Measurements from ENCODE around the gene NLN. TPM values are rescaled to one million over a fixed set of nuclear protein-coding genes. Genes with fewer than 3 reads are reported as not detected.

The NLN gene
- total RNA-seq, 2 experiments from 2014 or later = 1.4 to 2.5 TPM

- DNase-seq = no peak
- no peaks in the 10 kb centered on the region for H3K36me3 Mint-ChIP-seq (ENCODE audit: low read depth)
- TF ChIP-seq CTCF (IDR thresholded peaks at IDR 0.05) = no peak
- ChIA-PET CTCF (no interaction called here), POLR2A (interaction anchor here (3.2 kb wide), 1 partner anchor 63 kb away, joined by 8 read pairs; no protein-coding TSS in a partner anchor)
- no peaks in the 10 kb centered on the region for H3K9me3 Mint-ChIP-seq
- H3K27ac Mint-ChIP-seq = no peak overlapping the region
- H3K4me3 Mint-ChIP-seq = no peak overlapping the region
- H3K4me1 Mint-ChIP-seq (ENCODE audit: low read depth) = peaks cover 21% of the 10 kb centered on the region
- Histone ChIP-seq H3K36me3 (ENCODE audit: insufficient read depth, low read length) (no peaks in the 10 kb centered on the region), H3K4me1 (ENCODE audit: insufficient read depth, low read length) (peaks cover 8% of the 10 kb centered on the region), H3K27ac (ENCODE audit: low read depth in 1 of 2, low read length in 2 of 2) (no peak overlapping the region), H3K9me3 (ENCODE audit: control insufficient read depth in 1 of 2, insufficient read depth in 1 of 2, low read length in 2 of 2) (no peaks in the 10 kb centered on the region), H3K4me3 (ENCODE audit: low read length) (no peak overlapping the region), H3K27me3 (ENCODE audit: control insufficient read depth in 1 of 2, insufficient read depth in 2 of 2, low read length in 2 of 2) (no peaks in the 10 kb centered on the region)
- ATAC-seq (ENCODE audit: poor library complexity) = no peak
- intact Hi-C loops (cut with DNase I, micrococcal nuclease) = no loop called here
- H3K27me3 Mint-ChIP-seq = no peaks in the 10 kb centered on the region
Observed at GRCh38 chr5:65861830-65862241, 139.8 kb downstream of the NLN start.

- Mint-ChIP-seq H3K36me3 (ENCODE audit: low read depth) (no peaks in the 10 kb centered on the region), H3K9me3 (no peaks in the 10 kb centered on the region), H3K27ac (no peak overlapping the region), H3K4me1 (ENCODE audit: low read depth) (peaks cover 26% of the 10 kb centered on the region), H3K27me3 (no peaks in the 10 kb centered on the region), H3K4me3 (no peak overlapping the region)
- no peaks in the 10 kb centered on the region for H3K9me3 ChIP-seq (ENCODE audit: control insufficient read depth in 1 of 2, insufficient read depth in 1 of 2, low read length in 2 of 2)
- peaks cover 12% of the 10 kb centered on the region for H3K4me1 ChIP-seq (ENCODE audit: insufficient read depth, low read length)
- intact Hi-C loops (cut with DNase I, micrococcal nuclease) = no loop called here
- H3K4me3 ChIP-seq (ENCODE audit: low read length) = no peak overlapping the region
- no peak for DNase-seq
- POLR2A ChIA-PET = no interaction called here
- no peaks in the 10 kb centered on the region for H3K27me3 ChIP-seq (ENCODE audit: control insufficient read depth in 1 of 2, insufficient read depth in 2 of 2, low read length in 2 of 2)
- ATAC-seq (ENCODE audit: poor library complexity) = no peak
- no peak for TF ChIP-seq CTCF (IDR thresholded peaks at IDR 0.05)
- CTCF ChIA-PET = interaction anchor here (1.0 kb wide), 1 partner anchor 163 kb away, joined by 3 read pairs; no protein-coding TSS in a partner anchor
- H3K27ac ChIP-seq (ENCODE audit: low read depth in 1 of 2, low read length in 2 of 2) = no peak overlapping the region
- H3K36me3 ChIP-seq (ENCODE audit: insufficient read depth, low read length) = no peaks in the 10 kb centered on the region
Observed at GRCh38 chr5:65862384-65862783, 140.4 kb downstream of the NLN start.

- Histone ChIP-seq H3K4me1 (ENCODE audit: insufficient read depth, low read length) (peaks cover 19% of the 10 kb centered on the region), H3K4me3 (ENCODE audit: low read length) (no peak overlapping the region), H3K27ac (ENCODE audit: low read depth in 1 of 2, low read length in 2 of 2) (no peak overlapping the region), H3K27me3 (ENCODE audit: control insufficient read depth in 1 of 2, insufficient read depth in 2 of 2, low read length in 2 of 2) (no peaks in the 10 kb centered on the region), H3K36me3 (ENCODE audit: insufficient read depth, low read length) (no peaks in the 10 kb centered on the region), H3K9me3 (ENCODE audit: control insufficient read depth in 1 of 2, insufficient read depth in 1 of 2, low read length in 2 of 2) (no peaks in the 10 kb centered on the region)
- ChIA-PET POLR2A (no interaction called here), CTCF (interaction anchor here (1.0 kb wide), 1 partner anchor 161 kb away, joined by 3 read pairs; no protein-coding TSS in a partner anchor)
- DNase-seq = no peak
- H3K36me3 Mint-ChIP-seq (ENCODE audit: low read depth) = no peaks in the 10 kb centered on the region
- peaks cover 38% of the 10 kb centered on the region for H3K4me1 Mint-ChIP-seq (ENCODE audit: low read depth)
- no peaks in the 10 kb centered on the region for H3K27me3 Mint-ChIP-seq
- ATAC-seq (ENCODE audit: poor library complexity) = no peak
- H3K4me3 Mint-ChIP-seq = no peak overlapping the region
- H3K9me3 Mint-ChIP-seq = no peaks in the 10 kb centered on the region
- no peak for TF ChIP-seq CTCF (IDR thresholded peaks at IDR 0.05)
- H3K27ac Mint-ChIP-seq = no peak overlapping the region
- intact Hi-C loops (cut with DNase I, micrococcal nuclease) = no loop called here
Observed at GRCh38 chr5:65863747-65864146, 141.7 kb downstream of the NLN start.

Measured in CD4-positive, alpha-beta T cell (primary cell).